Colonic mucosa (tissue), 4 donors: Measurements from ENCODE around the gene PNMA3. TPM values are rescaled to one million over a fixed set of nuclear protein-coding genes. Genes with fewer than 3 reads are reported as not detected.
"Not testable (repeated sequence)": the region's sequence is repeated elsewhere in the genome, so short reads cannot be mapped to it uniquely, and the experiment has no call there.

Experiments used
- DNase-seq: peaks from one replicate; pipeline ENCODE4 v3.0.0-alpha.2; 2020
- H3K27ac ChIP-seq: fragments of 200-600 bp; one replicate; pipeline ENCODE4 v1.8.0; 2021
- H3K27me3 ChIP-seq: fragments of 200-600 bp; one replicate; pipeline ENCODE4 v1.8.0; 2021
- H3K36me3 ChIP-seq: fragments of 200-600 bp; one replicate; pipeline ENCODE4 v1.8.0; 2021
- H3K4me1 ChIP-seq: fragments of 200-600 bp; one replicate; pipeline ENCODE4 v1.8.0; 2021; ENCODE audit warnings: mild to moderate bottlenecking
- H3K4me3 ChIP-seq: fragments of 200-600 bp; one replicate; pipeline ENCODE4 v1.8.0; 2021
- H3K9ac ChIP-seq, 2 donors: one replicate each; pipeline ENCODE4 v1.7.0; 2013; ENCODE audit warnings: control low read depth in 2 of 2, low read depth in 2 of 2, low read length in 2 of 2
- H3K9me3 ChIP-seq: fragments of 200-600 bp; one replicate; pipeline ENCODE4 v1.8.0; 2021
- intact Hi-C: fragments of 100-400 bp; cut with DNase I; formaldehyde crosslinking; loops from one replicate; pipeline ENCODE4 v1.14.1; 2022
- total RNA-seq, 2 donors: library from RNA; stranded (reverse); fragmentation: NEBNext Ultra II Directional in 1 of 2; extraction: Animal tissue kit (Norgen Biotek cat#: 25700) in 1 of 2; gene quantifications; one replicate each; pipeline ENCODE4 v1.2.1, GENCODE V29; 2021
- TF ChIP-seq, protein P1 (sequence below): fragments of 200-600 bp; IDR thresholded peaks from one replicate; pipeline ENCODE4 v1.8.0; 2022; ENCODE audit warnings: antibody characterized with exemption, mild to moderate bottlenecking
- donor health status: healthy.
- donor health status: DM: no; HTN: no; CAD: no.
- donor health status: DM: no; HTN: no; CAD: no.

PNMA3 gene
- total RNA-seq, 2 donors from 2014 or later, result 0.15 to 0.21 TPM

DNA sequence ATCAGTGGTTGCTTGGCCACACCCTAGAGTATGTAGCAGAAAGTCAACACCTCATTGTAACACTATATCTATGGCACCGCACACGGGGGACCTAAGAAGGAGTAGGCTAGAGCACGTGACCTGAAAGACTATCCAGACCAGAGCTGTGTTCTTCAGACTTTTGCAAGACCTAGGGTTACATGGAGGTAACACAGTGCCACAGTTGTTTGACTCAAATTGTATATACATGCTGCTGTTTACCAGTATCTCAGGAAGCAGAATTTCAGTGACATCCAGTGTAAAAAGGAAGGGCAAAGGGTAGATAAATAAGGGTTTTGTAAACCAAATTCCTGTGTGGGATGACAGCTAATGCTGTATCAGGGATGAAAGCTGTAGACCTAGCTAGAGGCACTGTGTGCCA, 46.1 kb downstream of the PNMA3 start:
- no peaks in the 10 kb centered on the region for H3K4me1 ChIP-seq
- intact Hi-C loops, result no loop called here
- no peaks in the 10 kb centered on the region for H3K9me3 ChIP-seq
- no peaks in the 10 kb centered on the region for H3K36me3 ChIP-seq
- H3K27ac ChIP-seq, result no peak overlapping the region
- no peaks in the 10 kb centered on the region for H3K27me3 ChIP-seq
- H3K4me3 ChIP-seq, result no peak overlapping the region
- TF ChIP-seq, protein P1, sequence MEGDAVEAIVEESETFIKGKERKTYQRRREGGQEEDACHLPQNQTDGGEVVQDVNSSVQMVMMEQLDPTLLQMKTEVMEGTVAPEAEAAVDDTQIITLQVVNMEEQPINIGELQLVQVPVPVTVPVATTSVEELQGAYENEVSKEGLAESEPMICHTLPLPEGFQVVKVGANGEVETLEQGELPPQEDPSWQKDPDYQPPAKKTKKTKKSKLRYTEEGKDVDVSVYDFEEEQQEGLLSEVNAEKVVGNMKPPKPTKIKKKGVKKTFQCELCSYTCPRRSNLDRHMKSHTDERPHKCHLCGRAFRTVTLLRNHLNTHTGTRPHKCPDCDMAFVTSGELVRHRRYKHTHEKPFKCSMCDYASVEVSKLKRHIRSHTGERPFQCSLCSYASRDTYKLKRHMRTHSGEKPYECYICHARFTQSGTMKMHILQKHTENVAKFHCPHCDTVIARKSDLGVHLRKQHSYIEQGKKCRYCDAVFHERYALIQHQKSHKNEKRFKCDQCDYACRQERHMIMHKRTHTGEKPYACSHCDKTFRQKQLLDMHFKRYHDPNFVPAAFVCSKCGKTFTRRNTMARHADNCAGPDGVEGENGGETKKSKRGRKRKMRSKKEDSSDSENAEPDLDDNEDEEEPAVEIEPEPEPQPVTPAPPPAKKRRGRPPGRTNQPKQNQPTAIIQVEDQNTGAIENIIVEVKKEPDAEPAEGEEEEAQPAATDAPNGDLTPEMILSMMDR, result no peak
- DNase-seq, result no peak
- no peak overlapping the region for H3K9ac ChIP-seq

DNA sequence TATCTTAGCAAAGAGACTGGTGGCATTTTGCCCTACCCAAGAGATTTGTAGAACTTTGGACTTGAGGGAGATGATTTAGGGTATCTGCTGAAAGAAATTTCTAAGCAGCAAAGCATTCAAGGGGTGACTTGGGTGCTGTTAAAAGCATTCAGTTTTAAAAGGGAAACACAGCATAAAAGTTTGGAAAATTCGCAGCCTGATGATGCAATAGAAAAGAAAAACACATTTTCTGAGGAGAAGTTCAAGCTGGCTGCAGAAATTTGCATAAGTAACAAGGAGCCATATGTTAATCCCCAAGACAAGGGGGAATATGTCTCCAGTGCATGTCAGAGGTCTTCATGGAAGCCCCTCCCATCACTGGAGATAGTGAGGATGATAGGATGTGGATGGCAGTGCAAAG, 48.7 kb downstream of the PNMA3 start:
- H3K4me3 ChIP-seq, H3K9me3 ChIP-seq, H3K27me3 ChIP-seq, DNase-seq, H3K4me1 ChIP-seq, H3K27ac ChIP-seq, H3K36me3 ChIP-seq, H3K9ac ChIP-seq, intact Hi-C loops: not testable (repeated sequence)

DNA sequence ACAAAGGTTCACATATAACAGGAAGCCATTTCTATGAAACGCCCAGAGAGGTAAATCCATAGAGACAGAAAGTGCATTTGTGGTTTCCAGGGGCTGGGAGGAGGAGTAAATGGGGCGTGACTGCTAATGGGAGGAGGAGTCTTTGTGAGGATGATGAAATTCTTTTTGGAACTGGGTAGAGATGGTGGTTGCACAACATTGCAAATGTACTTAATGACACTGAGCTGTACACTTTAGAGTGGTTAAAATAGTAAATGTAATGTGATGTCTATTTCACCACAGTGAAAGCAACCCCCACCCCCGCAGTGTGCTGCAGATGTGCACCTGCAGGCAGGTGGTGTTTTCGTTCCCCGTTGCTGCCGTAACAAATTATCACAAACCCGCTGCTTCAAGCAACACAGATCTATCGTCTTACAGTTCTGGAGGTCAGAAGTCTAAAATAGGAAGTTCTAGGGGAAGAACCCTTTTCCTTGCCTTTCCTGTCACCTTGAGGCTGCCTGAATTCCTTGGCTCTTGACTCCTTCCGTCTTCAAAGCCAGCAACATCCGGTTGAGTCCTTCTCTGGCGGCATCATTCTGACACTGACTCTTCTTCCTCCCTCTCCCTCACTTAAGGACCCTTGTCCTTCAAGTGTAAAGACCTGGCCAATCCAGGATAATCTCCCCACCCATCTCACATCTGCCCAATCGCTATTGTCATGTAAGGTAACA, 50.0 kb downstream of the PNMA3 start:
- intact Hi-C loops, H3K9ac ChIP-seq: not testable (repeated sequence)

More for the DNA sequence above, 50.0 kb downstream of the PNMA3 start:
- H3K9me3 ChIP-seq, H3K27me3 ChIP-seq, H3K4me3 ChIP-seq, H3K36me3 ChIP-seq, H3K27ac ChIP-seq, DNase-seq, H3K4me1 ChIP-seq: not testable (repeated sequence)

Other genes starting within 250 kb of the PNMA3 start
- 10 to 100 TPM; 19.0 to 20.4 TPM for gene CETN2, start 225.7 kb upstream of the PNMA3 start, total RNA-seq
- gene NSDHL, start 225.4 kb upstream of the PNMA3 start, total RNA-seq, result 10 to 100 TPM; 25.3 to 28.8 TPM
- gene ZNF185, start 158.4 kb upstream of the PNMA3 start, total RNA-seq, result 1 to 10 TPM; 3.6 to 4.5 TPM
- gene PNMA5, start 62.4 kb upstream of the PNMA3 start, total RNA-seq, result not detected
- under 1 TPM; 0.17 to 0.37 TPM for gene PNMA6A, start 16.0 kb downstream of the PNMA3 start, total RNA-seq
- not detected for gene MAGEA1, start 122.8 kb downstream of the PNMA3 start, total RNA-seq